SK-N-SH treated with all-trans-retinoic acid at 6 μM for 48 hours (cell line): Measurements from ENCODE around the gene ASPN.

Experiments
- ATAC-seq: fragments of 200-7000 bp; cut with Tn5 transposase; 3 replicates; pipeline ENCODE4 v1.9.1; 2020; ENCODE audit warnings: mild to moderate bottlenecking, moderate library complexity
- CSDC2 ChIP-seq: fragments of 250-450 bp; sonication (Bioruptor Pico); IDR thresholded peaks from 2 replicates; pipeline ENCODE4 v1.5.0; 2020; ENCODE audit warnings: mild to moderate bottlenecking, moderate library complexity
- ESRRG ChIP-seq: fragments of 250-450 bp; sonication (Bioruptor Pico); IDR thresholded peaks from 2 replicates; pipeline ENCODE4 v1.6.1; 2021; ENCODE audit warnings: mild to moderate bottlenecking
- GLIS3 ChIP-seq: fragments of 250-450 bp; sonication (Bioruptor Pico); IDR thresholded peaks from 2 replicates; pipeline ENCODE4 v1.5.0; 2020; ENCODE audit warnings: mild to moderate bottlenecking, moderate library complexity
- OSR1 ChIP-seq: fragments of 250-450 bp; sonication (Bioruptor Pico); IDR thresholded peaks from 2 replicates; pipeline ENCODE4 v1.8.0; 2022; ENCODE audit warnings: moderate library complexity, mild to moderate bottlenecking, inconsistent platforms
- PPARA ChIP-seq: fragments of 250-450 bp; sonication (Bioruptor Pico); IDR thresholded peaks from 2 replicates; pipeline ENCODE4 v1.5.0; 2020; ENCODE audit warnings: mild to moderate bottlenecking, borderline replicate concordance
- SNAI2 ChIP-seq: fragments of 250-450 bp; sonication (Bioruptor Pico); IDR thresholded peaks from 2 replicates; pipeline ENCODE4 v1.5.0; 2020; ENCODE audit warnings: mild to moderate bottlenecking, moderate library complexity
- TCF4 ChIP-seq: fragments of 250-450 bp; sonication (Bioruptor Pico); IDR thresholded peaks from 2 replicates; pipeline ENCODE4 v1.8.0; 2021; ENCODE audit warnings: mild to moderate bottlenecking, moderate library complexity, borderline replicate concordance
- TOX ChIP-seq: fragments of 250-450 bp; sonication (Bioruptor Pico); IDR thresholded peaks from 2 replicates; pipeline ENCODE4 v1.8.0; 2021; ENCODE audit warnings: mild to moderate bottlenecking, moderate library complexity, borderline replicate concordance
- ZC3H10 ChIP-seq: fragments of 250-450 bp; sonication (Bioruptor Pico); IDR thresholded peaks from 2 replicates; pipeline ENCODE4 v1.5.1; 2021; ENCODE audit warnings: mild to moderate bottlenecking, moderate library complexity
- ZFP3 ChIP-seq: fragments of 250-450 bp; sonication (Bioruptor Pico); IDR thresholded peaks from 2 replicates; pipeline ENCODE4 v1.5.0; 2020; ENCODE audit warnings: mild to moderate bottlenecking, moderate library complexity
- ZFP30 ChIP-seq: fragments of 450-650 bp; formaldehyde crosslinking; IDR thresholded peaks from 2 replicates; pipeline ENCODE4 v1.5.0; 2022; ENCODE audit warnings: mild to moderate bottlenecking, moderate library complexity
- ZNF565 ChIP-seq: fragments of 450-650 bp; formaldehyde crosslinking; conservative IDR thresholded peaks from 2 replicates; pipeline ENCODE4 v1.5.0; 2020; ENCODE audit warnings: low read depth, mild to moderate bottlenecking, moderate library complexity
- ZNF70 ChIP-seq: fragments of 450-650 bp; formaldehyde crosslinking; IDR thresholded peaks from 2 replicates; pipeline ENCODE4 v1.5.0; 2020; ENCODE audit warnings: mild to moderate bottlenecking, moderate library complexity
- ZNF8 ChIP-seq: fragments of 450-650 bp; formaldehyde crosslinking; IDR thresholded peaks from 2 replicates; pipeline ENCODE4 v1.5.0; 2020; ENCODE audit warnings: mild to moderate bottlenecking, moderate library complexity
- TF ChIP-seq, protein P1 (sequence below): fragments of 250-450 bp; sonication (Bioruptor Pico); IDR thresholded peaks from 2 replicates; pipeline ENCODE4 v1.8.0; 2021; ENCODE audit warnings: low read depth, mild to moderate bottlenecking, moderate library complexity, borderline replicate concordance
- TF ChIP-seq, protein P2 (sequence below): fragments of 250-450 bp; sonication (Bioruptor Pico); IDR thresholded peaks from 2 replicates; pipeline ENCODE4 v1.8.0; 2020; ENCODE audit warnings: mild to moderate bottlenecking, moderate library complexity, borderline replicate concordance
- TF ChIP-seq, protein P3 (sequence below): fragments of 250-450 bp; sonication (Bioruptor Pico); IDR thresholded peaks from 2 replicates; pipeline ENCODE4 v1.5.1; 2021; ENCODE audit warnings: mild to moderate bottlenecking, moderate library complexity
- TF ChIP-seq, protein P4 (sequence below): fragments of 250-450 bp; sonication (Bioruptor Pico); IDR thresholded peaks from 2 replicates; pipeline ENCODE4 v1.5.1; 2020; ENCODE audit warnings: low read depth, mild to moderate bottlenecking, moderate library complexity
- TF ChIP-seq, protein P5 (sequence below): fragments of 250-450 bp; sonication (Bioruptor Pico); IDR thresholded peaks from 2 replicates; pipeline ENCODE4 v1.5.0; 2020; ENCODE audit warnings: mild to moderate bottlenecking, moderate library complexity

ASPN gene

DNA sequence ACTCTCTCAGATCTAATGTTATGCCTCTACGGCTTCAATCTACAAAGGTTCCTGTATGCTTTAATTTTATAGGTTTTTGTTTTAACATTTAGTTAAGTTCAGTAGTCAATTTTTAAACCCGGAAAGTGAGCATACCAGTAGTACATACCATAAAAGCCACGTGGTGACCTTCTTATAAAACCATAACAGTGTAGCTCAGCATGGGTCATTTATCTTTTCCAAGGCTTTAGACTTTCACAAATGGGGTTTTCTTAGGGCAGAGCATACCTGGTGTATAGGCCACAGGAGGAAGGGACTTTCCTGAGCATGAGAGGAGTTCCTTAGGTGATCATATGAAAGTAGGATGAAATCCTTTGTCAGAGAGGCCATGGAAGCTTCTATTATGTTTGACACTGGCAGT lies 30.3 kb upstream of the ASPN start (continued):
- no peak for TF ChIP-seq ZNF70
- no peak for TF ChIP-seq SNAI2 (CRISPR knock-in tag)
- TF ChIP-seq, protein P1, sequence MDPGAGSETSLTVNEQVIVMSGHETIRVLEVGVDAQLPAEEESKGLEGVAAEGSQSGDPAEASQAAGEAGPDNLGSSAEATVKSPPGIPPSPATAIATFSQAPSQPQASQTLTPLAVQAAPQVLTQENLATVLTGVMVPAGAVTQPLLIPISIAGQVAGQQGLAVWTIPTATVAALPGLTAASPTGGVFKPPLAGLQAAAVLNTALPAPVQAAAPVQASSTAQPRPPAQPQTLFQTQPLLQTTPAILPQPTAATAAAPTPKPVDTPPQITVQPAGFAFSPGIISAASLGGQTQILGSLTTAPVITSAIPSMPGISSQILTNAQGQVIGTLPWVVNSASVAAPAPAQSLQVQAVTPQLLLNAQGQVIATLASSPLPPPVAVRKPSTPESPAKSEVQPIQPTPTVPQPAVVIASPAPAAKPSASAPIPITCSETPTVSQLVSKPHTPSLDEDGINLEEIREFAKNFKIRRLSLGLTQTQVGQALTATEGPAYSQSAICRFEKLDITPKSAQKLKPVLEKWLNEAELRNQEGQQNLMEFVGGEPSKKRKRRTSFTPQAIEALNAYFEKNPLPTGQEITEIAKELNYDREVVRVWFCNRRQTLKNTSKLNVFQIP: no peak
- no peak for TF ChIP-seq PPARA (CRISPR knock-in tag)
- TF ChIP-seq OSR1 (CRISPR knock-in tag): no peak
- no peak for TF ChIP-seq ESRRG (CRISPR knock-in tag)

DNA sequence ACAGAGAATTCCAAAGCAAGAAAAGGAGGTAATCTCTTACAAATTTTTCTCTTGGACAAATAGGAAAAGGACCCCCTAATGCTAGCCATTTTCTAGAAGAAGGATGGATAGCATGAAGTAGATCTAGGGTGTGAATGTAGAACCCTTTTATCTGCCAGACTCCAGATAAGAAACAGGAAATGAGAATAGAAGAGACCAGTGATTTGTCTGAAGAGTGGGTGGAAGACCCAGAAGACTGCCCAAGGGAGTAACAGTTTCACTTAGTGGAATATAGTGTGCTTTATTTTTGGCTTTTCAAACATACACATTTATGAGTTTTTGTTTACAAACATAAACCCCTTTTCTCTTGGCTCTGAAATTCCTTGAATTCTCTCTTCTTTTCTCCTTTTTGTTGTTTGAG lies 28.4 kb upstream of the ASPN start:
- no peak for TF ChIP-seq ZNF565 (CRISPR knock-in tag)
- TF ChIP-seq, protein P2, sequence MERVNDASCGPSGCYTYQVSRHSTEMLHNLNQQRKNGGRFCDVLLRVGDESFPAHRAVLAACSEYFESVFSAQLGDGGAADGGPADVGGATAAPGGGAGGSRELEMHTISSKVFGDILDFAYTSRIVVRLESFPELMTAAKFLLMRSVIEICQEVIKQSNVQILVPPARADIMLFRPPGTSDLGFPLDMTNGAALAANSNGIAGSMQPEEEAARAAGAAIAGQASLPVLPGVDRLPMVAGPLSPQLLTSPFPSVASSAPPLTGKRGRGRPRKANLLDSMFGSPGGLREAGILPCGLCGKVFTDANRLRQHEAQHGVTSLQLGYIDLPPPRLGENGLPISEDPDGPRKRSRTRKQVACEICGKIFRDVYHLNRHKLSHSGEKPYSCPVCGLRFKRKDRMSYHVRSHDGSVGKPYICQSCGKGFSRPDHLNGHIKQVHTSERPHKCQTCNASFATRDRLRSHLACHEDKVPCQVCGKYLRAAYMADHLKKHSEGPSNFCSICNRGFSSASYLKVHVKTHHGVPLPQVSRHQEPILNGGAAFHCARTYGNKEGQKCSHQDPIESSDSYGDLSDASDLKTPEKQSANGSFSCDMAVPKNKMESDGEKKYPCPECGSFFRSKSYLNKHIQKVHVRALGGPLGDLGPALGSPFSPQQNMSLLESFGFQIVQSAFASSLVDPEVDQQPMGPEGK (CRISPR knock-in tag): no peak
- TF ChIP-seq ZFP3 (CRISPR knock-in tag): no peak
- TF ChIP-seq TOX (CRISPR knock-in tag): no peak
- no peak for TF ChIP-seq TCF4 (CRISPR knock-in tag)
- no peak for TF ChIP-seq ZFP30 (CRISPR knock-in tag)
- TF ChIP-seq, protein P3, sequence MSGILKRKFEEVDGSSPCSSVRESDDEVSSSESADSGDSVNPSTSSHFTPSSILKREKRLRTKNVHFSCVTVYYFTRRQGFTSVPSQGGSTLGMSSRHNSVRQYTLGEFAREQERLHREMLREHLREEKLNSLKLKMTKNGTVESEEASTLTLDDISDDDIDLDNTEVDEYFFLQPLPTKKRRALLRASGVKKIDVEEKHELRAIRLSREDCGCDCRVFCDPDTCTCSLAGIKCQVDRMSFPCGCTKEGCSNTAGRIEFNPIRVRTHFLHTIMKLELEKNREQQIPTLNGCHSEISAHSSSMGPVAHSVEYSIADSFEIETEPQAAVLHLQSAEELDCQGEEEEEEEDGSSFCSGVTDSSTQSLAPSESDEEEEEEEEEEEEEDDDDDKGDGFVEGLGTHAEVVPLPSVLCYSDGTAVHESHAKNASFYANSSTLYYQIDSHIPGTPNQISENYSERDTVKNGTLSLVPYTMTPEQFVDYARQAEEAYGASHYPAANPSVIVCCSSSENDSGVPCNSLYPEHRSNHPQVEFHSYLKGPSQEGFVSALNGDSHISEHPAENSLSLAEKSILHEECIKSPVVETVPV: no peak
- TF ChIP-seq, protein P4, sequence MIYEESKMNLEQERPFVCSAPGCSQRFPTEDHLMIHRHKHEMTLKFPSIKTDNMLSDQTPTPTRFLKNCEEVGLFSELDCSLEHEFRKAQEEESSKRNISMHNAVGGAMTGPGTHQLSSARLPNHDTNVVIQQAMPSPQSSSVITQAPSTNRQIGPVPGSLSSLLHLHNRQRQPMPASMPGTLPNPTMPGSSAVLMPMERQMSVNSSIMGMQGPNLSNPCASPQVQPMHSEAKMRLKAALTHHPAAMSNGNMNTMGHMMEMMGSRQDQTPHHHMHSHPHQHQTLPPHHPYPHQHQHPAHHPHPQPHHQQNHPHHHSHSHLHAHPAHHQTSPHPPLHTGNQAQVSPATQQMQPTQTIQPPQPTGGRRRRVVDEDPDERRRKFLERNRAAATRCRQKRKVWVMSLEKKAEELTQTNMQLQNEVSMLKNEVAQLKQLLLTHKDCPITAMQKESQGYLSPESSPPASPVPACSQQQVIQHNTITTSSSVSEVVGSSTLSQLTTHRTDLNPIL (CRISPR knock-in tag): no peak
- TF ChIP-seq OSR1 (CRISPR knock-in tag): no peak
- no peak for TF ChIP-seq ZC3H10 (CRISPR knock-in tag)
- no peak for ATAC-seq

DNA sequence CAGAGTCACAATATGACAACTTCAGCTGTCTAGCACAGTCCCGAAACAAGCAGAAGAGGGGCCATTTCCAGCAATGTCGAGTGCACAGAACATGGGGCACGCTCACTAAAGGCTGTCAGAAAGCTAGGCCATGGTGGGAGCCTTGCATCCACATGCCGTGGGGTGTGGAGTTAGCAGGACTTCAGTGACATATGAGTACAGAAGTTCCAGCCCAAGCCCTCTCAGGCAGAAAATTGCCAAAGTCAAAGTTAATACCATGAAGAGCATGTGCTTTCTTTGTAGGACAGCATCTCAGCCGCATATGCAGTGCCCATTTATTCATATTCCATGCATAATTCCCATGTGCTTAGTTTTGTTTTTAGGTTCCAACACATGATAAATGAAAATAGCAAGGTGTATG lies 26.7 kb upstream of the ASPN start:
- no peak for ATAC-seq
- no peak for TF ChIP-seq CSDC2 (CRISPR knock-in tag)
- TF ChIP-seq ZNF8: no peak

DNA sequence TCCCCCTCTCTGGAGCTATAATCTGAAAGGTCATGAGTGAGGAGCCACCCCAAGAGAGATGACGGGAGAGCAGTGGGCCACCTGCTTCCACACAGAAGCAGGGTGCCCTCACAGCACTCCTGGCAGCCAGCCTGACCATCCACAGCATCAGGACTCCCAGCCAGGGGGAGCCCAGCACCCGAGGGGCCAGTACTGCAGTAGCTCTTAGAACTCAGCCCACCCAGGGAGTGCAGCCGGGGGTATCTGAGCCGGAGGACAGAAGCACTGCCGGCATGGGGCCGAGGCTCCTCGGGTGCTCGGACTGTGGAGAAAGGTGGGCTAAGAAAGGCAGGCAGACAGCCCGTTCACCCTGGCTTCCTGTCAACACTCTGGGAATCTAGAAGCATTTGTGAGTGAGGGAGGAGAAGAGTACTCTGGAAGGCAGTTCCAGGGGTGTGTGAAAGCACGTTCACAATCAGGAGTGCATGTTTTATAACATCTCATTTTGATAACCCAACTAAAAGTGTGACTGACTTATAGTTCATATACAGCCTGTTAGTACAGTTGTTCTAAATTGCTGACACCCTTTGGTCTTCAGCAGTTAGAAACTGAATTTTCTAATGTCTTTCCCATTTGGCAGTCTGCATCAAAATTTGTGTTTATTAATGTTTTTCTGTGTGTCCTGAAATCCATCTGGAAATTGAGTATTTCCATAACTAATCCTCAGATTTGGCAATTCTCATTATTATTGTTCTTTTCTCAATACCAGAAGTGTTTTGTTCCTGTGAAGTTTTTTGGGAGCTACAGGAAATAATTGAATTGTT lies 25.9 kb upstream of the ASPN start:
- TF ChIP-seq, protein P3: no peak
- TF ChIP-seq ZFP30 (CRISPR knock-in tag) (no peak), ZNF565 (CRISPR knock-in tag) (no peak), ZNF70 (no peak), CSDC2 (CRISPR knock-in tag) (no peak), GLIS3 (CRISPR knock-in tag) (no peak), ESRRG (CRISPR knock-in tag) (no peak)
- TF ChIP-seq, protein P5, sequence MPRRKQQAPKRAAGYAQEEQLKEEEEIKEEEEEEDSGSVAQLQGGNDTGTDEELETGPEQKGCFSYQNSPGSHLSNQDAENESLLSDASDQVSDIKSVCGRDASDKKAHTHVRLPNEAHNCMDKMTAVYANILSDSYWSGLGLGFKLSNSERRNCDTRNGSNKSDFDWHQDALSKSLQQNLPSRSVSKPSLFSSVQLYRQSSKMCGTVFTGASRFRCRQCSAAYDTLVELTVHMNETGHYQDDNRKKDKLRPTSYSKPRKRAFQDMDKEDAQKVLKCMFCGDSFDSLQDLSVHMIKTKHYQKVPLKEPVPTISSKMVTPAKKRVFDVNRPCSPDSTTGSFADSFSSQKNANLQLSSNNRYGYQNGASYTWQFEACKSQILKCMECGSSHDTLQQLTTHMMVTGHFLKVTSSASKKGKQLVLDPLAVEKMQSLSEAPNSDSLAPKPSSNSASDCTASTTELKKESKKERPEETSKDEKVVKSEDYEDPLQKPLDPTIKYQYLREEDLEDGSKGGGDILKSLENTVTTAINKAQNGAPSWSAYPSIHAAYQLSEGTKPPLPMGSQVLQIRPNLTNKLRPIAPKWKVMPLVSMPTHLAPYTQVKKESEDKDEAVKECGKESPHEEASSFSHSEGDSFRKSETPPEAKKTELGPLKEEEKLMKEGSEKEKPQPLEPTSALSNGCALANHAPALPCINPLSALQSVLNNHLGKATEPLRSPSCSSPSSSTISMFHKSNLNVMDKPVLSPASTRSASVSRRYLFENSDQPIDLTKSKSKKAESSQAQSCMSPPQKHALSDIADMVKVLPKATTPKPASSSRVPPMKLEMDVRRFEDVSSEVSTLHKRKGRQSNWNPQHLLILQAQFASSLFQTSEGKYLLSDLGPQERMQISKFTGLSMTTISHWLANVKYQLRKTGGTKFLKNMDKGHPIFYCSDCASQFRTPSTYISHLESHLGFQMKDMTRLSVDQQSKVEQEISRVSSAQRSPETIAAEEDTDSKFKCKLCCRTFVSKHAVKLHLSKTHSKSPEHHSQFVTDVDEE: no peak
- no peak for ATAC-seq
